Measurements from ENCODE around the gene SLC17A1. TPM values are rescaled to one million over a fixed set of nuclear protein-coding genes. Genes with fewer than 3 reads are reported as not detected.

Gene SLC17A1
- total and polyA plus RNA-seq, 2 of the 13 experiments (the other 11 are each of a cell fraction or from before 2014, with no cell fraction given): 0.09 to 2.1 TPM

DNA sequence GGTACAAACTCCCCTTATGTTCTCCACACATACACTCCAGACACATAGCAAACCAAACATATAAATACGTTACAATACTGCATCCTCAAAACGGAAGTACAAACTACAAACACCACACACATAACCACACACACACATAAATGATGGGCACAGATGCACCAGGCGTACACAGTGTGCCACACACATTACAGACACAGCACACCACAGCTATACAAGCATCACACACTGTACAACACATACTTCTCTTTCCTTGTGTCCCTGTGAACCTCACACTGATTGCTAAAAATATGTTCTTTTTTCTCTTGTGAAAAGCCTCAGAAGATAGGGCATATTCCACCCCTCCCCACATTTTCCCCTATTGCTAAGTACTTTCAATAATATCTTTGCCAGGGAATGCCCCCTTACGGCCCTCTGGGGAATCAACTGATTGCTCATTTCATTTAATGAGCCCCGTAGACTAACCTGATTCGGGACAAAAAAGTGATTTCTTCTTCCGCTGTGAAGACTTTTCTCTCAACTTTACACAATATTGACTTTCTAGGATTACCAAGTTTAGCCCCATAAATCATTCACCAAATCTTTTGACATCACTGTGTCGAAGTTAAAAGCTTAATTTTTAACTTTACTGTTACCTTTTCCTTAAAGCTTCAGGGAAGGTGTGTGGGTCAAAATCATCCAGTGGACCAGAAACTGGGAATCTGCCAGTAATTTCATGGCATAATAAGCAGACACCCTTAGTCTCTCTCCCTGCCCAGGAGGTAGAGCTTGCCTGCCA, at the start of gene SLC17A1 (continued):
- TF ChIP-seq, protein P1, sequence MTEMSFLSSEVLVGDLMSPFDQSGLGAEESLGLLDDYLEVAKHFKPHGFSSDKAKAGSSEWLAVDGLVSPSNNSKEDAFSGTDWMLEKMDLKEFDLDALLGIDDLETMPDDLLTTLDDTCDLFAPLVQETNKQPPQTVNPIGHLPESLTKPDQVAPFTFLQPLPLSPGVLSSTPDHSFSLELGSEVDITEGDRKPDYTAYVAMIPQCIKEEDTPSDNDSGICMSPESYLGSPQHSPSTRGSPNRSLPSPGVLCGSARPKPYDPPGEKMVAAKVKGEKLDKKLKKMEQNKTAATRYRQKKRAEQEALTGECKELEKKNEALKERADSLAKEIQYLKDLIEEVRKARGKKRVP (CRISPR knock-in tag; IDR thresholded peaks at IDR 0.05): no peak
- TF ChIP-seq SIX4 (CRISPR knock-in tag; IDR thresholded peaks at IDR 0.05) (no peak), ZBTB38 (CRISPR knock-in tag; IDR thresholded peaks at IDR 0.05) (no peak), MAF1 (CRISPR knock-in tag; IDR thresholded peaks at IDR 0.05; ENCODE audit: borderline replicate concordance) (no peak), ZNF20 (CRISPR knock-in tag; IDR thresholded peaks at IDR 0.05) (no peak), SOX5 (CRISPR knock-in tag; IDR thresholded peaks at IDR 0.05; ENCODE audit: borderline replicate concordance) (peak; percentile 69; the same call in 1 of the 2 replicates), ZNF556 (CRISPR knock-in tag; IDR thresholded peaks at IDR 0.05; ENCODE audit: borderline replicate concordance) (no peak), EED (CRISPR knock-in tag; IDR thresholded peaks at IDR 0.05) (no peak), ATF1 (CRISPR knock-in tag; IDR thresholded peaks at IDR 0.05) (no peak), NFKB2 (CRISPR knock-in tag; IDR thresholded peaks at IDR 0.05; ENCODE audit: borderline replicate concordance) (no peak), YEATS4 (CRISPR knock-in tag; IDR thresholded peaks at IDR 0.05; ENCODE audit: borderline replicate concordance) (no peak), RFXAP (CRISPR knock-in tag; IDR thresholded peaks at IDR 0.05; ENCODE audit: borderline replicate concordance) (no peak), HDAC6 (IDR thresholded peaks at IDR 0.05; ENCODE audit: low read depth, low read length) (no peak), WIZ (CRISPR knock-in tag; IDR thresholded peaks at IDR 0.05) (no peak), ZNF644 (CRISPR knock-in tag; IDR thresholded peaks at IDR 0.05; ENCODE audit: low read depth) (no peak), DR1 (CRISPR knock-in tag; IDR thresholded peaks at IDR 0.05) (no peak)
- TF ChIP-seq, protein P2, sequence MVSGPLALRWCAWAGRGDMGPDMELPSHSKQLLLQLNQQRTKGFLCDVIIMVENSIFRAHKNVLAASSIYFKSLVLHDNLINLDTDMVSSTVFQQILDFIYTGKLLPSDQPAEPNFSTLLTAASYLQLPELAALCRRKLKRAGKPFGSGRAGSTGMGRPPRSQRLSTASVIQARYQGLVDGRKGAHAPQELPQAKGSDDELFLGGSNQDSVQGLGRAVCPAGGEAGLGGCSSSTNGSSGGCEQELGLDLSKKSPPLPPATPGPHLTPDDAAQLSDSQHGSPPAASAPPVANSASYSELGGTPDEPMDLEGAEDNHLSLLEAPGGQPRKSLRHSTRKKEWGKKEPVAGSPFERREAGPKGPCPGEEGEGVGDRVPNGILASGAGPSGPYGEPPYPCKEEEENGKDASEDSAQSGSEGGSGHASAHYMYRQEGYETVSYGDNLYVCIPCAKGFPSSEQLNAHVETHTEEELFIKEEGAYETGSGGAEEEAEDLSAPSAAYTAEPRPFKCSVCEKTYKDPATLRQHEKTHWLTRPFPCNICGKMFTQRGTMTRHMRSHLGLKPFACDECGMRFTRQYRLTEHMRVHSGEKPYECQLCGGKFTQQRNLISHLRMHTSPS (CRISPR knock-in tag; IDR thresholded peaks at IDR 0.05; ENCODE audit: low read depth): no peak
- TF ChIP-seq, protein P3, sequence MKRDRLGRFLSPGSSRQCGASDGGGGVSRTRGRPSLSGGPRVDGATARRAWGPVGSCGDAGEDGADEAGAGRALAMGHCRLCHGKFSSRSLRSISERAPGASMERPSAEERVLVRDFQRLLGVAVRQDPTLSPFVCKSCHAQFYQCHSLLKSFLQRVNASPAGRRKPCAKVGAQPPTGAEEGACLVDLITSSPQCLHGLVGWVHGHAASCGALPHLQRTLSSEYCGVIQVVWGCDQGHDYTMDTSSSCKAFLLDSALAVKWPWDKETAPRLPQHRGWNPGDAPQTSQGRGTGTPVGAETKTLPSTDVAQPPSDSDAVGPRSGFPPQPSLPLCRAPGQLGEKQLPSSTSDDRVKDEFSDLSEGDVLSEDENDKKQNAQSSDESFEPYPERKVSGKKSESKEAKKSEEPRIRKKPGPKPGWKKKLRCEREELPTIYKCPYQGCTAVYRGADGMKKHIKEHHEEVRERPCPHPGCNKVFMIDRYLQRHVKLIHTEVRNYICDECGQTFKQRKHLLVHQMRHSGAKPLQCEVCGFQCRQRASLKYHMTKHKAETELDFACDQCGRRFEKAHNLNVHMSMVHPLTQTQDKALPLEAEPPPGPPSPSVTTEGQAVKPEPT (CRISPR knock-in tag; IDR thresholded peaks at IDR 0.05; ENCODE audit: low read depth): no peak
- TF ChIP-seq, protein P4, sequence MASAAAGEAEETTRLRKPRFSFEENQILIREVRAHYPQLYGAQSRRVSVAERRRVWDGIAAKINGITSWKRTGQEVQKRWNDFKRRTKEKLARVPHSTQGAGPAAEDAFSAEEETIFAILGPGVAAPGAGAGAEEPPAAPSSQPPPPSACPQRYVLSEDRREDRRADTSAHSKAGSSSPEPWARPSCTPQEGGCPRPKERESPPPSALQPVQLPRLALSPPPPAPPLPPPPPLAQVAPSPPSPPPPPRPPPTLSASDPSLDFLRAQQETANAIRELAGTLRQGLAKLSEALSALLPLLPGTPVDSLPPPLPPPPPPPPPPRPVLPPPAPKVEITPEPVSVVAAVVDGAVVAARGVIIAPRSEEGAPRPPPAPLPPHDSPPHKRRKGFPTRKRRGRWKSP (CRISPR knock-in tag; IDR thresholded peaks at IDR 0.05): no peak
- TF ChIP-seq, protein P5, sequence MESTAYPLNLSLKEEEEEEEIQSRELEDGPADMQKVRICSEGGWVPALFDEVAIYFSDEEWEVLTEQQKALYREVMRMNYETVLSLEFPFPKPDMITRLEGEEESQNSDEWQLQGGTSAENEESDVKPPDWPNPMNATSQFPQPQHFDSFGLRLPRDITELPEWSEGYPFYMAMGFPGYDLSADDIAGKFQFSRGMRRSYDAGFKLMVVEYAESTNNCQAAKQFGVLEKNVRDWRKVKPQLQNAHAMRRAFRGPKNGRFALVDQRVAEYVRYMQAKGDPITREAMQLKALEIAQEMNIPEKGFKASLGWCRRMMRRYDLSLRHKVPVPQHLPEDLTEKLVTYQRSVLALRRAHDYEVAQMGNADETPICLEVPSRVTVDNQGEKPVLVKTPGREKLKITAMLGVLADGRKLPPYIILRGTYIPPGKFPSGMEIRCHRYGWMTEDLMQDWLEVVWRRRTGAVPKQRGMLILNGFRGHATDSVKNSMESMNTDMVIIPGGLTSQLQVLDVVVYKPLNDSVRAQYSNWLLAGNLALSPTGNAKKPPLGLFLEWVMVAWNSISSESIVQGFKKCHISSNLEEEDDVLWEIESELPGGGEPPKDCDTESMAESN (CRISPR knock-in tag; conservative IDR thresholded peaks at IDR 0.05): no peak
- TF ChIP-seq, protein P6, sequence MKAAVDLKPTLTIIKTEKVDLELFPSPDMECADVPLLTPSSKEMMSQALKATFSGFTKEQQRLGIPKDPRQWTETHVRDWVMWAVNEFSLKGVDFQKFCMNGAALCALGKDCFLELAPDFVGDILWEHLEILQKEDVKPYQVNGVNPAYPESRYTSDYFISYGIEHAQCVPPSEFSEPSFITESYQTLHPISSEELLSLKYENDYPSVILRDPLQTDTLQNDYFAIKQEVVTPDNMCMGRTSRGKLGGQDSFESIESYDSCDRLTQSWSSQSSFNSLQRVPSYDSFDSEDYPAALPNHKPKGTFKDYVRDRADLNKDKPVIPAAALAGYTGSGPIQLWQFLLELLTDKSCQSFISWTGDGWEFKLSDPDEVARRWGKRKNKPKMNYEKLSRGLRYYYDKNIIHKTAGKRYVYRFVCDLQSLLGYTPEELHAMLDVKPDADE (CRISPR knock-in tag; IDR thresholded peaks at IDR 0.05): no peak

Measured in HepG2 (cell line).